Right lobe of liver (tissue), 4 donors: ENCODE data around the gene NTNG2.

Experiments
- CTCF ChIP-seq, 4 donors: fragments of 200-600 bp in 3 of 4; fragments of 450-650 bp in 1 of 4; IDR thresholded peaks; one replicate each; pipeline versions ENCODE4 v1.5.1 to v1.8.0; 2016 to 2022; ENCODE audit warnings: antibody characterized with exemption in 4 of 4, mild to moderate bottlenecking in 2 of 4
- POLR2A ChIP-seq: fragments of 450-650 bp; IDR thresholded peaks from one replicate; pipeline ENCODE4 v1.6.1; 2017; ENCODE audit warnings: antibody characterized with exemption, mild to moderate bottlenecking
- donor health status: DM: no; HTN: no; CAD: no.
- donor health status: DM: no; HTN: no; CAD: no.
- donor health status: DM: no; HTN: yes; CAD: no.

GRCh38 chr9:132235125-132235524 is 73.3 kb downstream of the NTNG2 start:
- TF ChIP-seq POLR2A (no peak), CTCF (IDR thresholded peaks at IDR 0.05) (no peak)
